B cell (primary cell): ENCODE results near the gene OS9.

Experiments used
- CTCF ChIP-seq: fragments of 200-600 bp; IDR thresholded peaks from one replicate; pipeline ENCODE4 v1.8.0; 2022; ENCODE audit warnings: antibody characterized with exemption, mild to moderate bottlenecking
- EZH2 ChIP-seq: IDR thresholded peaks from 2 replicates; pipeline ENCODE4 v1.6.1; 2012; ENCODE audit warnings: borderline replicate concordance, low read depth, mild to moderate bottlenecking, moderate library complexity, low read length; ENCODE audit not compliant: insufficient read depth, poor library complexity, severe bottlenecking

- TF ChIP-seq CTCF (no peak), EZH2 (no peak)
Observed at GRCh38 chr12:57654042-57654441, 39.9 kb upstream of the OS9 start.
